HG03025 (cell line): ENCODE results near the gene NTRK1.

Experiments used
- ATAC-seq: cut with Tn5 transposase; IDR thresholded peaks from one replicate; pipeline ENCODE4 v1.9.1; 2021; ENCODE audit warnings: mild to moderate bottlenecking, moderate library complexity; ENCODE audit not compliant: unreplicated experiment, low FRiP score

The NTRK1 gene

GRCh38 chr1:156836892-156837291, 23.8 kb upstream of the NTRK1 start:
- ATAC-seq, result no peak

DNA sequence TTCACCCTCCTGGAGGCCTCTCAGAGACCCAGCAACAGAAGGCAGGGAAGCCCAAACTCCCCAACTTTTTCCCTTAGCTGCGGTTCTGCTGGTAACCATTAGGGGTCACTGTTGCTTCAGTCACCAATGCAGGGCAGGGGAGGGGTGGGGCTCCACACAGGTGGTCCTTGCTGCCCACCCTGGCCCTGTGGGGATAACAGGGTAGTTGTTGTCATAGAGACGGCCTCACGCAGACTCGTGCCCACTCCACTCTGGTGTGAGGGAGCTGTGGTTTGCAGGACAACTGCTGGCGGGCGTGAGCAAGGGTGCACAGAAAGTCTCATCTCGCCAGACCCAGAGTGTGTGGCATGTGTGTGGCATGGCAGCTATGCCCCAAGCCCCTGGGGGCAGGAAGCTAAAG, 21.7 kb upstream of the NTRK1 start:
- no peak for ATAC-seq

- ATAC-seq, result no peak
Measured at GRCh38 chr1:156839426-156840109, 21.1 kb upstream of the NTRK1 start.

DNA sequence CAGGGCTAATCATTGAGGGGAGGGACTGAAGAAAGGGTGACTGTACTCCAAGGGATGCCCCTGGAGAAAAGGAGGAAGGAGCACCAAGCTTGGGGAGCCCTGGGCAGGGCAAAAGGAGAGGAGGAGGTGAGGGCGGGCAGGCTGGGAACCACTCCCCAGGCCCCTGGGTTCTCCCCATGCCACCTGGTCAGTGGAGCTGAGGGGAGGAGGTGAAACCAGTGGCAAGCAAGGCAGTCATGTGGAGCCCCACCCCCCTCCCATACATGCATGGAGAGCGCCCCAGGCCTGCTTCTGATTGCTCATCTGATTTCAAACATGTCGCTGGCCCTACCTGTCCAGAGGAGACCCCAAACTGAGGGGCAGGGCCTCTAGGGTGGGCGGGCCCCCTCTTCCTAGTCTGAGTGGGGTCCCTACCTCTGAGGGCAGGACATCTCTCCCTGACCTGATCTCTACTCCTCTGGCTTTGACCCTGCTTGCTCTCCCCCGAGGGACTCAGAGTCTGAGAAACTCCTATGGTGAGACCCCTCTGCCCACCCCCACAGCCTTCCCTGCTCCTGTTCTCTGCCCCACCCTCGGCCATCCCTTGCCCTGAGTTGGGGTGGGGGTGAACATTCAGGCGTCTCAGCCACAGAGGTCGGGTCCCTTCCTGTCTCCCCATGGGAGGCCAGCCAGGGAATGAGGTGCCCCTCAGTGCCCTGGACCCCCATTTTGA, 20.3 kb upstream of the NTRK1 start:
- ATAC-seq, result no peak

DNA sequence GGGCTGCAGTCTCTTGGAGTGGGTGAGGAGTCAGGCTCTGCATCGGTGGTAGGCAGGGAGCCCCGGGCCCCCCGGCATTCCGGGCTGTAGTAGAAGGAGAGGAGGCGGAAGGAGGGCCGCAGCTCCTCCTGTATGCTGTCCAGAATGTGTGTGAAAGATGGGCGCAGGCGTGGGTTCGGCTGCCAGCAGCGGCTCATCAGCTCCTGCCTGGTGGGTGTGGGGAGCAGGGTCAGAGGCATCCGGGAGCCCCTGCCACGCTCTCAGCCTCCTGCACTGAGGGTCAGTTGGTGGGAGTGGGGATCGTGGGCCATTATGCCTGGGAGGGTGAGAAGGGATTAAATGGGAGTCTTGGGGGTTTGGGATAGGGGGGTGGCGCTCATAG, 19.8 kb upstream of the NTRK1 start:
- no peak for ATAC-seq

DNA sequence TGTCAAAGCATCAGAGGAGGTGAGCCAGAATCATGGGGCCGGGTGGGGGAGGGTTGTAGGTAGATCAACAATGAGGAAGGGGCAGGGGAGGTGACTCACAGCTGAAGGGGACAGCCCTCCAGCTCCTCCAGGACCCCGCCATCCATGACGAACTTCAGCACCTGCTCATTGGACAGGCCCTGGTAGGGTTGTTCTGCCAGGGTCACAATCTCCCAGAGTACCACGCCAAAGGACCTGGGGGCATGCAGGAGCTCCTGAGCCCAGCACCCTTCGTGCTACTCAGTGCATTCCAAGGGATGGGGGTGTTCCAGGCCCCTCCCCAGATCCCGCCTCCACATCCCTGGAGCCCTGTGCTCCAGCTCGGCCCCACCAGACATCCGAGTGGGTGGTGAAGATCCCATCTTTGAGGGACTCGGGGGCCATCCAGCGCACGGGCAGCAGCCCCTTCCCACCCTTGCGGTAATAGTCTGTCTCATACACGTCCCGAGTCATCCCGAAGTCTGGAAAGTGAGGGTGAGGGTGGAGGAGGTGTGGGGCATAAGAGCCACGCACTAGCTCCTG, 19.3 kb upstream of the NTRK1 start:
- no peak for ATAC-seq

GRCh38 chr1:156842618-156843300, 17.9 kb upstream of the NTRK1 start:
- no peak for ATAC-seq

- ATAC-seq, result no peak
Measured at GRCh38 chr1:156844102-156844501, 16.6 kb upstream of the NTRK1 start.

GRCh38 chr1:156844638-156845037, 16.0 kb upstream of the NTRK1 start:
- ATAC-seq, result no peak

DNA sequence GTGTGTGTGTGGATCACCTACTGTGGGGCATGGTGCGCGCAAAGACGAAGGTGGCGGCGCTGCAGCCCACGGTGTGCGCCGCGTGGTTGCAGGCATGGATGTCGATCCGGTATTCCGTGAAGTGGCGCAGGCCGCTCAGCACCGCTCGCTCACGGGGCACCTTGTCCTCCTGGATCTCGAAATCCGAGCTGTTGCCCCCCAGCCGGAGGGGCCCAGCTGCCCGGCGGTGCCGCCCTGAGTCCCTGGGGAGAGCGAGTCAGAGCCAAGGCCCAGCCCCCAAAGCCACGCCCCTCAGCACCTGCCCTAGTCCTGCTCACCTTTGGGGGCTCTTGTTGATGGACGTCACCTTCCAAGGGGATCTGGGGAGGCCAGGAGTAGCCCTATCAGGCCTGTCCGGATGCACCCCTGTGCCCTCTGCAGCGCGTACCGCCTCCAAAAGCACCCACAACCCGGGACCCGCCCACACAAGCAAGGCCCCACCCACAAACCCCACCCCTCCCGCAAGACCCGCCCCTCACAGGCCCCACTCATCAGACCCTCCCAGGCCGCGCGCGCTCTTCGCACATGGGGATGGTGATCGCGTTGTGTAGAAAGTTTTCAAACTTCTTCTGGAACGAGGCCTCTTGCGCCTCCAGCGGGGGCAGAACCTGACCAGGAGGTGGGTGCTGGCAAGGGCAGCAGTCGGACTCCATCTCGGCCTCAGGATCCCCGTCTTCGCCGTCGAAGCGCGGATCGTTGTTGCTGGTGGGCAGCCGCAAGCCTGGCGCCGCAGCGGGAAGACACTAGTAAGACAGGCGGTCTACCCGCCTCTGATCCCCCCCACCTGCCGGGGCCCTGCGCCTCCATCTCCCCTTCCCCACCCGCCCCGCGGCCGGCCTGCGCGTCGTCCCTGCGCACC, 15.4 kb upstream of the NTRK1 start:
- ATAC-seq, result no peak

DNA sequence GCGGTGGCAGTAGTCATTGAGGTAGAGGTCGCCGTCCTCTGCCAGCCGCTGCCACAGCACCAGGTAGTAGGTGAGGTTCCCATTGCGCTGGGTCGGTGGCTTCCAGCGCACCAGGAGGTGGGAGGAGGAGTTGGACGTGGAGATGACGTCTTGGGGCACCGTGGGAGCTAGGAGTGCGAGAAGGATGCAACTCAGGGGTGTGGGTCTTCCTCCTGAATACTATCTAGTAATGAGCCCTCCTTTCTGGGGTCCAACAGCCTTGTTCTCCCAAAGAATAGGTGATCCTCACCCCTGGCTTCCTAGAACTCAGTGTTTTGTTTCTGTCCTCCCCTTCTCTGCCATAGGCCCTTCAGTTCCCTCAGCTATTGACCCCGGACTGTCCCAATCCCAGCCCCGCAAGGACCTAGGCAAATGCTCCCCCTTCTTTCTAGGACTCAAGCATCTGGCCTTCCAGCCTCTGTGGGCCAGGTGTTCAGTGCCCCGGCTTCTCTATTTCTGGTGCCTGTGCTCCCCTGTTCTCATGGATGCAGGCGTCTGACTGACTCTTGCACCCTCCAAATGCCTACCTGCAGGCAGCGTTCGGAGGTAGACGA, 14.6 kb upstream of the NTRK1 start:
- no peak for ATAC-seq

DNA sequence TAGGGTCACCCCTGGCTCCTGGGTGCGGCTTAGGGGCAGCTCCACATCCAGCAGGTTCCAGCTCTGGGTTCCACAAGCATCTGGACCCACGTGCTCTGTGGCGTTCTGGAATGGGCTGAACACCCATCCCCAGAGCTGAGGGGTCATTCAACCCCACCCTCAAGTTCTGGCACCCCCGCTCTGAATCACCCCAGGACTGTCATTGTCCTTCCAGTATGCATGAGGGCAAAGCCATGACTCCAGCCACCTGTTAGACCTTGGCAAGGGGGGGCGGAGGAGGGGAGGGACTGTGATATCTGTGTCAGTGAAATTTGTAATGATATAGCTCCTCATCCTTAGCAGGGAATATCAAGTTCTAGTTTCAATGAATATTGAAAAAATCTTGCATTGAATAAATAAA, 14.0 kb upstream of the NTRK1 start:
- no peak for ATAC-seq

GRCh38 chr1:156847591-156848460, 12.8 kb upstream of the NTRK1 start:
- ATAC-seq, result no peak

DNA sequence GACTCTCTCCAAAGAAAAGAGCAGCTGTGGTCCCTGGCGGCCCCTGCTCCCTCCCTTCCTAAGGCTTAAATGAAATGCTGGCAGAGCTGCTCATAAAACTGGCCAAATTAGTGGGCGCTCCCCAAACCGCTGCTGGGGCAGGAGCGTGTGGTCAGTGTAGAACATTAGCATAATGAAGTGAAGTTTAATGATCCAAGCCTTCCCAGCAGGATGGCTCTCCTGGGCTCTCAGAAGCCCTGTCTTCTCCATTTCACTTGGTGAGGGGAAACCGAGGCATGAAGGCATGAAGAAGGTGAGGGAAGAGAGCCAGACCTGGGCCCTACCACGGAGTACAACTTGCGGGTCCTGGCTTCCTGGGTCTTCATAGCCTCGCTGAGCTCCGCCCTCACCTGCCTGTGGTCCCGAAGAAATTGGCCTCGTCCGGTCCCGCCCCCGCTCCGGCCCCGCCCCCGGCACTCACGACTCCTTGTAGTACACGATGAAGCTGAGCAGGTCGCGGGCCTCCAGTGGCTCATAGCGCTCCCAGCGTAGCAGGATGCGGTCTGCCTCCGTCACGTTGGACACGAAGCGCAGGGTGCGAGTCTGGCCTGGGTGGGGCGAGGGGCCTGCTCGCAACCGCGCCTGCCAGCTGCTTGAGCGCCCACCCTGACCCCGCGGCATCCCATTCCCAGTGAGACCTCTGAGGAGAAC, 12.1 kb upstream of the NTRK1 start:
- no peak for ATAC-seq

DNA sequence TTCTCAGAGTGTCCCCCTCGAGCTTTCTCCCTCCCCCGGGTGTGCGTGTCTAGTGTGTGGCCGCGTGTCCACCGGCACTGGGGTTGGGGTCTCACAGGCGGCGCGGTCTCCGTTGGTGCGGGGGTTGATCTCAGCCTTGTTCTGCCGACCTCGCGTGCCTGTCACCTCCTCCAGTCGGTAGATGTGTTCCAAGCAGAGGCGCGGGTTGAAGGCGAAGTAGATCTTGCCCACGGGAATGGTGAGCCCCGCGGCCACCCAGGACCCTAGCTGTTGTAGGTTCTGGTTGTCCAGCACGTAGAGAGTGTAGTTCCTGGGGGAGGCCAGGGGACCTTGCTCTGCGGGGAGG, 11.5 kb upstream of the NTRK1 start:
- ATAC-seq, result no peak

DNA sequence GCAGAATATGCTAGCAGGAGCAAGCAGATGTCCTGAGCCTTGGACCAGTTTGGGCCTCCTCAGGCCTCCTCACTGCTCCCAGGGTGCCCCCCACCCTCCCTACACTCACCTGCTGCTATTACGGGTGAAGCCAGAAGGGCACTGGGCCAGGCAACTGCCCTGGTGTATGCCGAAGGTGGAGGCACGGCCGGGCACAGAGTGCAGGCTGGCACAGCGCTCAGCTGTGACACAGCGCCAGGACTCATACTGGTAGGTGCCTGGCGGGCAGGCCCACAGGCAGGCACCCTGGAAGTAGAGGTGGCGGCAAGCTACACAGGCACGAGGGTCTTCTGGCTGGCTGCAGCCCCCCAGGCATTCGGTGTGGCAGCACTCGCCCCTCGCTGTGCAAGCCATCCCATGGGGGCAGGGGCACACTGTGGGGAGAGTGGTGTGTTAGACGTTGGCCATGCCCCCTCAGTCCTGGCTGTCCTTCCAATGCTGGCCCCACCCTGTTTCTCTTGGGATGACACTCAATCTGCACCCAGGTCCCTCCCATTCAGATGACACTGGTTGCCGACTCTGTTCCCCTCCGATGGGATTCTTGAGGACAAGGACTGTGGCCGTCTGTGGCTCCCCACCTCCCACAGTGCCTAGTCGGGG, 8.8 kb upstream of the NTRK1 start:
- ATAC-seq, result no peak

- no peak for ATAC-seq
Measured at GRCh38 chr1:156852418-156852874, 8.2 kb upstream of the NTRK1 start.

- ATAC-seq, result no peak
Measured at GRCh38 chr1:156853761-156854160, 6.9 kb upstream of the NTRK1 start.
